ENCODE measurements around the gene CHD2. TPM values are rescaled to one million over a fixed set of nuclear protein-coding genes. Genes with fewer than 3 reads are reported as not detected.

Gene CHD2
- total RNA-seq, 1 donor from 2014 or later = 61.2 TPM

DNA sequence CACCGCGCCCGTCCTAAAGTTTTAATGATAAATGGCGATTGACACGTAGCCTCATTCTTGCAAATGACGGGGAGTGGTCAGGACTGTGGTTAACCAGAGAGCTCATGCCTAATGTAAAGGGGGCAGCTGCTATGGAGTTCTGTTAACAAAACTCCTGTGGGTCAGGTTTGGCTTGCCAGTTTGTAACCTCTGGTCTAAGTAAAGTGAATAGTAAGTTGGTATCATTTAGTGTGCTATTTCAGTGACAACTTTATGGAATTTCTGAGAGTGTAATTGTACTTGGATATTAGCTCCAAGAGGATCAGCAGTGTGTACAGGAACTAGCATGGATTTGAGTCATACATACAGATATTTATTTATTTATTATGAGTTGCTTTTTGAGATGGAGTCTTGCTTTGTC, 101.0 kb downstream of the CHD2 start:
- Histone ChIP-seq H3K4me1 (no peaks in the 10 kb centered on the region), H3K27me3 (no peaks in the 10 kb centered on the region), H3K9me3 (no peaks in the 10 kb centered on the region), H3K36me3 (peaks cover 87 to 89% of the 10 kb centered on the region in 2 donors), H3K4me3 (no peak overlapping the region), H3K27ac (no peak overlapping the region)
- DNase-seq (ENCODE audit: low spot score in 2 of 2) = no peak
- intact Hi-C loops (cut with DNase I) = no loop called here
- TF ChIP-seq CTCF (IDR thresholded peaks at IDR 0.05) = no peak

- TF ChIP-seq CTCF (IDR thresholded peaks at IDR 0.05) = no peak
- Histone ChIP-seq H3K27ac (no peak overlapping the region), H3K9me3 (no peaks in the 10 kb centered on the region), H3K4me1 (no peaks in the 10 kb centered on the region), H3K36me3 (peaks cover 82 to 86% of the 10 kb centered on the region in 2 donors), H3K4me3 (no peak overlapping the region), H3K27me3 (no peaks in the 10 kb centered on the region)
- intact Hi-C loops (cut with DNase I) = no loop called here
- DNase-seq (ENCODE audit: low spot score in 2 of 2) = no peak
Measured at GRCh38 chr15:93001881-93002280, 101.8 kb downstream of the CHD2 start.

- Histone ChIP-seq H3K4me3 (no peak overlapping the region), H3K27me3 (no peaks in the 10 kb centered on the region), H3K4me1 (no peaks in the 10 kb centered on the region), H3K9me3 (no peaks in the 10 kb centered on the region), H3K27ac (peak overlapping the region in 1 of 2 donors; percentile 2), H3K36me3 (peaks cover 74 to 86% of the 10 kb centered on the region in 2 donors)
- intact Hi-C loops (cut with DNase I) = loop anchor here (5.0 kb wide), 1 partner anchor 63 kb away; no protein-coding TSS in a partner anchor
- no peak for TF ChIP-seq CTCF (IDR thresholded peaks at IDR 0.05)
- no peak for DNase-seq (ENCODE audit: low spot score in 2 of 2)
Measured at GRCh38 chr15:93005133-93005532, 105.0 kb downstream of the CHD2 start.

DNA sequence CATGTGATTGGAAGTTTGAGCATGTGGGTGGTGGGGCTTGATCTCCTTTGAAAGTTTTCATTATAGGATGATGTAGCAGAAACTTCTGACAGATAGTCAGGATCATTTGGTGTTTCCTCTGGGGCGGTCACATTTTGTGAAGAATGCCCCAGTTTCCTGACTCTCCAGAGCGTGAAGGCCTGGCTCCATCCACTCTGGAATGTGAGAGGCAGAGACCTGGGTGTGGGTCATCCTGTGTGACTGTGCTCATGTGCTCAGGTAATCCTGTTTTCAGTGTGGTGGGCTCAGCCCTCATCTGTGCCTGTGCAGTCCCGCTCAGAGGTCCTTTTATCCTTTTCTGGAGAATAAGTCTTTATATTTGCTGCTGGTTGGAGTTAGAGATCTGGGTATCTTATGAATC, 107.9 kb downstream of the CHD2 start:
- H3K27ac ChIP-seq = no peak overlapping the region
- no peak for DNase-seq (ENCODE audit: low spot score in 2 of 2)
- peaks cover 73 to 86% of the 10 kb centered on the region in 2 donors for H3K36me3 ChIP-seq
- intact Hi-C loops (cut with DNase I) = loop anchor here (5.0 kb wide), 1 partner anchor 66 kb away; no protein-coding TSS in a partner anchor
- no peak overlapping the region for H3K4me3 ChIP-seq
- no peak for TF ChIP-seq CTCF (IDR thresholded peaks at IDR 0.05)
- H3K9me3 ChIP-seq = no peaks in the 10 kb centered on the region
- H3K27me3 ChIP-seq = no peaks in the 10 kb centered on the region
- no peaks in the 10 kb centered on the region for H3K4me1 ChIP-seq

- no peak for TF ChIP-seq CTCF (IDR thresholded peaks at IDR 0.05)
- H3K27me3 ChIP-seq = no peaks in the 10 kb centered on the region
- peaks cover 0 to 3% of the 10 kb centered on the region in 2 donors for H3K4me1 ChIP-seq
- H3K27ac ChIP-seq = no peak overlapping the region
- no peak overlapping the region for H3K4me3 ChIP-seq
- no peaks in the 10 kb centered on the region for H3K9me3 ChIP-seq
- intact Hi-C loops (cut with DNase I) = loop anchor here (10.0 kb wide), 1 partner anchor 88 kb away; no protein-coding TSS in a partner anchor
- DNase-seq (ENCODE audit: low spot score in 2 of 2) = no peak
- H3K36me3 ChIP-seq = peaks cover 82 to 94% of the 10 kb centered on the region in 2 donors
Measured at GRCh38 chr15:93012786-93013185, 112.7 kb downstream of the CHD2 start.

DNA sequence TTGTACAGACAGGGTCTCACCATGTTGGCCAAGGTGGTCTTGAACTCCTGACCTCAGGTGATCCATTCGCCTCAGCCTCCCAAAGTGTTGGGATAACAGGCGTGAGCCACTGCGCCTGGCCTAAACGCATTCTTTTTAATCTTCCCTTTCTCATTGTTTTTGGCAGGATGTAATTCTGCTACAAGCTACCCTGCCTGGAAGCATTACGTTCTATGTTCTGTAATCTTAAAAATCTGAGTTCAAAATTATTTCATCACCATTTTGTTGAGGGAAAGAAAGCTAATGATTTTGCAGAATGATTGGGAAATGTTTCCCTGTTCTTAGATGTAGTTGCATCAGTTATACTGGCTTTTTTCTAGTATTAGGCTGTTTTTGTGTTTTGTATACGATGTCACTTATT, 117.4 kb downstream of the CHD2 start:
- no peak for TF ChIP-seq CTCF (IDR thresholded peaks at IDR 0.05)
- Histone ChIP-seq H3K4me3 (no peak overlapping the region), H3K36me3 (peaks cover 73 to 88% of the 10 kb centered on the region in 2 donors), H3K27me3 (no peaks in the 10 kb centered on the region), H3K27ac (peak overlapping the region; percentile 62 to 77), H3K9me3 (no peaks in the 10 kb centered on the region), H3K4me1 (peaks cover 0 to 8% of the 10 kb centered on the region in 2 donors)
- intact Hi-C loops (cut with DNase I) = loop anchor here (10.0 kb wide), 1 partner anchor 93 kb away; no protein-coding TSS in a partner anchor
- DNase-seq (ENCODE audit: low spot score in 2 of 2) = peak in 1 of 2 donors; percentile 71
